GM12873 (cell line): ENCODE data around the gene ALDH7A1.

ENCODE experiments used
- CTCF ChIP-seq: IDR thresholded peaks from 2 replicates; pipeline ENCODE4 v1.5.1; 2012; ENCODE audit warnings: low read depth, mild to moderate bottlenecking, moderate library complexity, low read length, control low read depth; ENCODE audit not compliant: insufficient read depth; ENCODE audit errors: missing control alignments

The ALDH7A1 gene

DNA sequence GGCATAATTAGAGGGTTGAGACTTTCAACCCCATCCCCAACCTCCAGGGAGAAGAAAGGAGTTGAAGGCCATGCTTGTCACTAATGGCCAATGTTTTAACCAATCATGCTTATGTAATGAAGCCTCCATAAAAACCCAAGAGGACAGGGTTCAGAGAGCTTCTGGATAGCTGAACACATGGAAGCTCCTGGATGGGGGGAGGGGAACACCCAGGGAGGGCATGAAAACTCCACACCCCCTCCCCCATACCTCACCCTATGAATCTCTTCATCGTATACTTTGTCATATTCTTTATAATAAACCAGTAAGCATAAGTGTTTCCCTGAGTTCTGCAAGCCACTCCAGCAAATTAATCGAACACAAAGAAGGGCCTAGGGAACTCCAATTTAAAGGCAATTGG lies 81.7 kb downstream of the ALDH7A1 start:
- TF ChIP-seq CTCF, result no peak

- TF ChIP-seq CTCF, result no peak
Observed at GRCh38 chr5:126512451-126512850, 82.6 kb downstream of the ALDH7A1 start.

DNA sequence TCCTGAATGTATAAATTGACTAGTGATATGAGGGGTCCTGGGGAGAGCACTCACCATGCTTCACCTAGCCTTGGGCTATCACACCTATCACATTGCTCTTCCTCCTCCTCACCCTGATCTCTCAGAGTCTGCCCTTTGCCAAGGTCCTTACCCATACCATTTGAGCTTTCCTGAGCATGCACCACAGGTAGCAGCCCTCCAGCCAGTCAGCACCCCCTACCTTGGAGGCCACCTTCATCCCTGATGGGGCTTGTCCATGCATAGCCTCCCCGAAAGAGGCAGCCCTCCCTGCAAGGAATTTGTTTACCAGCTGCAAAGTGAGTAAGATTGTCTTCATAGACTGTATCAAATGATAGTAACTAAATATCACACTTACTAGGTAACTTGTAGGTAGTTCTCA lies 83.1 kb downstream of the ALDH7A1 start:
- TF ChIP-seq CTCF, result no peak

- TF ChIP-seq CTCF, result no peak
Observed at GRCh38 chr5:126509339-126509738, 85.7 kb downstream of the ALDH7A1 start.

DNA sequence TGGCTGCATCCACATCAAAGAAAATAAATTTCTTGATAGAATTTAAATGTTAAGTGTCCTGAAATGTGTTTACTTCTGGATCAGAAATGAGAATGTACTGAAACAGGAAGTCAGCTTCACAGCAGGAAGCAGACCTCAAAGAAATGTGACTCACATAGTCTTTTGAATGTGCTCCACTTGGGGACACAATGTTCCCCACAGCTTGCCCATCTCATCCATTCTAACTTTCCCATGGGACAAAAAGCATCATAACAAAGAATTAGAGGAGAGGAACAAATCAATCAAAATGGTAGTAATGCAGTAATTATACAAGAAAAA lies 86.1 kb downstream of the ALDH7A1 start:
- no peak for TF ChIP-seq CTCF

DNA sequence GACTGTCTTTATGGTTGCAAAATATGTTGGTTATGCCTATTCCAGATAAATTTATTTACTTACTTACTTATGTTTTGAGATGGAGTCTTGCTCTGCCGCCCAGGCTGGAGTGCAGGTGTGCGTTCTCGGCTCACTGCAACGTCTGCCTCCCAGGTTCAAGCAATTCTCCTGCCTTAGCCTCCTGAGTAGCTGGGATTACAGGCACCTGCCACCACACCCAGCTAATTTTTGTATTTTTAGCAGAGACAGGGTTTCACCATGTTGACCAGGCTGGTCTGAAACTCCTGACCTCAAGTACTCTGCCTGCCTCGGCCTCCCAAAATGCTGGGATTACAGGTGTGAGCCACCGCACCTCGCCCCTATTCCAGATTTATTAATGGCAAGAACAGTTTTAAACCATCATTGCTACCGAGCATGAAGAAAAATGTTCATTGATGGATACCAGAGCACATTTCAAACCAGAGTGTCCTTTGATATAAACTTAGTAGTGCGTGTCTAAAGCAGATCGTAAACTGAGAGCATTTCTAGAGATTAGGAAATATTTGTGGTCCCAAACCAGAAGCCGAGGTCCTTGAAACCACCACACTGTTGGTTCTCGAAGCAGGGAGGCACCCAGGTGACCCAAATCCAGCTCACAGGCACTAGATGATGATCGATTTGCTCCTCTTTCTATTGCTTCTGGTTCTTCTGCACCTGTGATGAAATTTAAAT lies 86.6 kb downstream of the ALDH7A1 start:
- no peak for TF ChIP-seq CTCF

- TF ChIP-seq CTCF, result no peak
Observed at GRCh38 chr5:126506079-126506478, 88.9 kb downstream of the ALDH7A1 start.

DNA sequence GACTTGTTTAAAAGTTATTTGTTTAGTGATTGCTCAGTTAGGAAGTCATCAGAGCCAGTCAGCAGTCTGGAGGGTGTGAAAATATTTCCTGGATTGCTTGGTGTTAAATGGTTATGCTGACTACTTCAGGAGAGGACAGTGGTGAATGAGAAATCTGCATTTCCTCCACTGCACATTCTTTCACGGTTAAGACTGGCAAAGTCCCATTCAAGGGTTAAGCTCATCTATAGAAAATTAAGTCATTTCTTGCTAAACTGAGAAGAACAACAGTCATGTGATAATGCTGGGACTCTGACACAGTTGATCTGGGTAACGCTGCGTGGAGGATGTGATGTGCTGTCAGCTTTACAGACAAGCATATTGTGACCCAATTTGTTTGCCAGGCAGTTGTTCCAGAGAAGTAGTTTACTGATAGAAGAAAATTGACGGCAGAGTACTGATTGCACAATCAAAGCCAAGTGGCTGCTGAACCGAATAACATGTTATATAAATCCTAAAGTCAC lies 91.4 kb downstream of the ALDH7A1 start:
- TF ChIP-seq CTCF, result no peak
